SK-N-SH treated with all-trans-retinoic acid at 6 μM for 48 hours (cell line): ENCODE data around the gene TRAK1.

ENCODE experiments used
- ATAC-seq: fragments of 200-7000 bp; cut with Tn5 transposase; 3 replicates; pipeline ENCODE4 v1.9.1; 2020; ENCODE audit warnings: mild to moderate bottlenecking, moderate library complexity
- ARNTL ChIP-seq: fragments of 450-650 bp; formaldehyde crosslinking; IDR thresholded peaks from 2 replicates; pipeline ENCODE4 v1.5.0; 2020; ENCODE audit warnings: low read depth, mild to moderate bottlenecking, moderate library complexity, borderline replicate concordance
- BACH2 ChIP-seq: fragments of 250-450 bp; sonication (Bioruptor Pico); IDR thresholded peaks from 2 replicates; pipeline ENCODE4 v1.9.0; 2021; ENCODE audit warnings: mild to moderate bottlenecking, borderline replicate concordance
- CSDC2 ChIP-seq: fragments of 250-450 bp; sonication (Bioruptor Pico); IDR thresholded peaks from 2 replicates; pipeline ENCODE4 v1.5.0; 2020; ENCODE audit warnings: mild to moderate bottlenecking, moderate library complexity
- CSRNP3 ChIP-seq: fragments of 250-450 bp; sonication (Bioruptor Pico); IDR thresholded peaks from 2 replicates; pipeline ENCODE4 v1.5.1; 2021; ENCODE audit warnings: mild to moderate bottlenecking, moderate library complexity
- ESRRG ChIP-seq: fragments of 250-450 bp; sonication (Bioruptor Pico); IDR thresholded peaks from 2 replicates; pipeline ENCODE4 v1.6.1; 2021; ENCODE audit warnings: mild to moderate bottlenecking
- GLIS3 ChIP-seq: fragments of 250-450 bp; sonication (Bioruptor Pico); IDR thresholded peaks from 2 replicates; pipeline ENCODE4 v1.5.0; 2020; ENCODE audit warnings: mild to moderate bottlenecking, moderate library complexity
- OSR1 ChIP-seq: fragments of 250-450 bp; sonication (Bioruptor Pico); IDR thresholded peaks from 2 replicates; pipeline ENCODE4 v1.8.0; 2022; ENCODE audit warnings: moderate library complexity, mild to moderate bottlenecking, inconsistent platforms
- POU6F1 ChIP-seq: fragments of 250-450 bp; sonication (Bioruptor Pico); IDR thresholded peaks from 2 replicates; pipeline ENCODE4 v1.8.0; 2021; ENCODE audit warnings: low read depth, mild to moderate bottlenecking, moderate library complexity, borderline replicate concordance
- PPARA ChIP-seq: fragments of 250-450 bp; sonication (Bioruptor Pico); IDR thresholded peaks from 2 replicates; pipeline ENCODE4 v1.5.0; 2020; ENCODE audit warnings: mild to moderate bottlenecking, borderline replicate concordance
- RARB ChIP-seq: fragments of 250-450 bp; sonication (Bioruptor Pico); IDR thresholded peaks from 2 replicates; pipeline ENCODE4 v1.8.0; 2021; ENCODE audit warnings: mild to moderate bottlenecking, moderate library complexity
- SNAI2 ChIP-seq: fragments of 250-450 bp; sonication (Bioruptor Pico); IDR thresholded peaks from 2 replicates; pipeline ENCODE4 v1.5.0; 2020; ENCODE audit warnings: mild to moderate bottlenecking, moderate library complexity
- TCF4 ChIP-seq: fragments of 250-450 bp; sonication (Bioruptor Pico); IDR thresholded peaks from 2 replicates; pipeline ENCODE4 v1.8.0; 2021; ENCODE audit warnings: mild to moderate bottlenecking, moderate library complexity, borderline replicate concordance
- TOX ChIP-seq: fragments of 250-450 bp; sonication (Bioruptor Pico); IDR thresholded peaks from 2 replicates; pipeline ENCODE4 v1.8.0; 2021; ENCODE audit warnings: mild to moderate bottlenecking, moderate library complexity, borderline replicate concordance
- ZFP3 ChIP-seq: fragments of 250-450 bp; sonication (Bioruptor Pico); IDR thresholded peaks from 2 replicates; pipeline ENCODE4 v1.5.0; 2020; ENCODE audit warnings: mild to moderate bottlenecking, moderate library complexity
- ZFP30 ChIP-seq: fragments of 450-650 bp; formaldehyde crosslinking; IDR thresholded peaks from 2 replicates; pipeline ENCODE4 v1.5.0; 2022; ENCODE audit warnings: mild to moderate bottlenecking, moderate library complexity
- ZNF70 ChIP-seq: fragments of 450-650 bp; formaldehyde crosslinking; IDR thresholded peaks from 2 replicates; pipeline ENCODE4 v1.5.0; 2020; ENCODE audit warnings: mild to moderate bottlenecking, moderate library complexity
- ZNF8 ChIP-seq: fragments of 450-650 bp; formaldehyde crosslinking; IDR thresholded peaks from 2 replicates; pipeline ENCODE4 v1.5.0; 2020; ENCODE audit warnings: mild to moderate bottlenecking, moderate library complexity
- TF ChIP-seq, protein P1 (sequence below): fragments of 250-450 bp; sonication (Bioruptor Pico); IDR thresholded peaks from 2 replicates; pipeline ENCODE4 v1.8.0; 2020; ENCODE audit warnings: mild to moderate bottlenecking, moderate library complexity, borderline replicate concordance
- TF ChIP-seq, protein P2 (sequence below): fragments of 250-450 bp; sonication (Bioruptor Pico); IDR thresholded peaks from 2 replicates; pipeline ENCODE4 v1.5.1; 2020; ENCODE audit warnings: low read depth, mild to moderate bottlenecking, moderate library complexity
- TF ChIP-seq, protein P3 (sequence below): fragments of 250-450 bp; sonication (Bioruptor Pico); IDR thresholded peaks from 2 replicates; pipeline ENCODE4 v1.5.0; 2020; ENCODE audit warnings: mild to moderate bottlenecking, moderate library complexity

TRAK1 gene

DNA sequence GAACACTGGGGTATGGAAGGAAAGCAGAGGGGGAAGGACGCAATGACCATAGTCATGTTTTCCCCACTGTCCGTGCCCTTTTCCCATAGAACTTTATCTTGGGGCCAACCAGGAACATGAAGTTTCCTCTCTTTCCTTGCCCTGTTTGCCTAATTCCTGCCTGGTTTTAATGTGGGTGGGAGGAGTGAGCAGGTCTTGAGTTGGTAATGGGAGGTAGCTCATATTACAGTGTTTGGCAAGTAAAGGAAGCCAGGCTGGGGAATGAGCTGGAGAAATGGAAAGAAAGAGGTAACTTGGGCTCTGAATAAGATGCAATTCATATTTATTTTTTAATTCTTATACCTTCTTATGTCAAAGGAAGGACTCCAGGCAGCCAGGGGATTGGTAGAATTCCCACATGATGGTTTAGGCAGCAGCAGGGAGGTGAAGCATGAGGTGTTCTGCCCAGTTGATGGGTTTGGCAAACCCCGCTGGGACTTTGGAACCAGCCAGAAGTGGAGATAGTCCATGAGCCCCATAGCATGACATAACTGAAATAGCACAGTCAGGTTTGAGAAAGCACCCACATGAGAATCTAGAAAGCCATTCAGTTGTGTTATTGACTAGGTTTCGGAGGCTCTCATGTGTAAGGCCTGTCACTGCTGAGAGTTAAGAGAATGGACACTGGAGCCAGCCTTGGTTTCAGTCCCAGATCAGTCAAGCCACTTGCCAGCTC lies 114.8 kb downstream of the TRAK1 start:
- TF ChIP-seq ZNF70 (no peak), GLIS3 (CRISPR knock-in tag) (no peak), ZFP30 (CRISPR knock-in tag) (no peak), ESRRG (CRISPR knock-in tag) (no peak), TCF4 (CRISPR knock-in tag) (no peak), RARB (no peak), PPARA (no peak), ZNF8 (CRISPR knock-in tag) (no peak)
- TF ChIP-seq, protein P1, sequence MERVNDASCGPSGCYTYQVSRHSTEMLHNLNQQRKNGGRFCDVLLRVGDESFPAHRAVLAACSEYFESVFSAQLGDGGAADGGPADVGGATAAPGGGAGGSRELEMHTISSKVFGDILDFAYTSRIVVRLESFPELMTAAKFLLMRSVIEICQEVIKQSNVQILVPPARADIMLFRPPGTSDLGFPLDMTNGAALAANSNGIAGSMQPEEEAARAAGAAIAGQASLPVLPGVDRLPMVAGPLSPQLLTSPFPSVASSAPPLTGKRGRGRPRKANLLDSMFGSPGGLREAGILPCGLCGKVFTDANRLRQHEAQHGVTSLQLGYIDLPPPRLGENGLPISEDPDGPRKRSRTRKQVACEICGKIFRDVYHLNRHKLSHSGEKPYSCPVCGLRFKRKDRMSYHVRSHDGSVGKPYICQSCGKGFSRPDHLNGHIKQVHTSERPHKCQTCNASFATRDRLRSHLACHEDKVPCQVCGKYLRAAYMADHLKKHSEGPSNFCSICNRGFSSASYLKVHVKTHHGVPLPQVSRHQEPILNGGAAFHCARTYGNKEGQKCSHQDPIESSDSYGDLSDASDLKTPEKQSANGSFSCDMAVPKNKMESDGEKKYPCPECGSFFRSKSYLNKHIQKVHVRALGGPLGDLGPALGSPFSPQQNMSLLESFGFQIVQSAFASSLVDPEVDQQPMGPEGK (CRISPR knock-in tag) = no peak
- ATAC-seq = no peak

DNA sequence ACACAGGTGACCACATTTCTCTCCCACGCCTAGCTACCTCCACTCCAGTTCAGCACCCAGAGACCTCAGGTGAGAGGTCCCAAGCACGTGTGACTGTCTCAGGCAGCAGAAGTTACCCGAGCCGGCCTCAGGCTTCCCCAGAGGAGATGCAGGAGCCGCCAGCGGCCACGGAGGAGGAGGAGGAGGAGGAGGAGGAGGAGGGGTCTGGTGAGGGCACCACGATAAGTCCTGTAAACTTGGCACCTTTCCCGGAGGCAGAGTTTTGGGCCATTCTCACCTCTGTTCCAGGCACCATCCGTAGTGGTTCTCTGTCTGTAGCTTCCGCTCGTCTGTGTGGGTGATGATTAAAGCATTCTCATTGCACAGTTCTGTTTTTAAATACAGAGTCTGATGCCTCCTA lies 118.8 kb downstream of the TRAK1 start:
- TF ChIP-seq TCF4 (CRISPR knock-in tag) (no peak), ZFP3 (CRISPR knock-in tag) (no peak), POU6F1 (no peak)
- ATAC-seq = no peak

- no peak for ATAC-seq
- TF ChIP-seq ZFP3 (CRISPR knock-in tag) (no peak), ESRRG (CRISPR knock-in tag) (no peak), OSR1 (no peak), SNAI2 (no peak), PPARA (no peak), ZNF8 (CRISPR knock-in tag) (no peak), ZFP30 (CRISPR knock-in tag) (no peak), ZNF70 (no peak), BACH2 (CRISPR knock-in tag) (no peak), TCF4 (CRISPR knock-in tag) (no peak), CSDC2 (CRISPR knock-in tag) (no peak), CSRNP3 (CRISPR knock-in tag) (no peak), RARB (no peak), GLIS3 (CRISPR knock-in tag) (no peak), ARNTL (CRISPR knock-in tag) (no peak), TOX (no peak)
- TF ChIP-seq, protein P1 (CRISPR knock-in tag) = no peak
- TF ChIP-seq, protein P2, sequence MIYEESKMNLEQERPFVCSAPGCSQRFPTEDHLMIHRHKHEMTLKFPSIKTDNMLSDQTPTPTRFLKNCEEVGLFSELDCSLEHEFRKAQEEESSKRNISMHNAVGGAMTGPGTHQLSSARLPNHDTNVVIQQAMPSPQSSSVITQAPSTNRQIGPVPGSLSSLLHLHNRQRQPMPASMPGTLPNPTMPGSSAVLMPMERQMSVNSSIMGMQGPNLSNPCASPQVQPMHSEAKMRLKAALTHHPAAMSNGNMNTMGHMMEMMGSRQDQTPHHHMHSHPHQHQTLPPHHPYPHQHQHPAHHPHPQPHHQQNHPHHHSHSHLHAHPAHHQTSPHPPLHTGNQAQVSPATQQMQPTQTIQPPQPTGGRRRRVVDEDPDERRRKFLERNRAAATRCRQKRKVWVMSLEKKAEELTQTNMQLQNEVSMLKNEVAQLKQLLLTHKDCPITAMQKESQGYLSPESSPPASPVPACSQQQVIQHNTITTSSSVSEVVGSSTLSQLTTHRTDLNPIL (CRISPR knock-in tag) = no peak
- TF ChIP-seq, protein P3, sequence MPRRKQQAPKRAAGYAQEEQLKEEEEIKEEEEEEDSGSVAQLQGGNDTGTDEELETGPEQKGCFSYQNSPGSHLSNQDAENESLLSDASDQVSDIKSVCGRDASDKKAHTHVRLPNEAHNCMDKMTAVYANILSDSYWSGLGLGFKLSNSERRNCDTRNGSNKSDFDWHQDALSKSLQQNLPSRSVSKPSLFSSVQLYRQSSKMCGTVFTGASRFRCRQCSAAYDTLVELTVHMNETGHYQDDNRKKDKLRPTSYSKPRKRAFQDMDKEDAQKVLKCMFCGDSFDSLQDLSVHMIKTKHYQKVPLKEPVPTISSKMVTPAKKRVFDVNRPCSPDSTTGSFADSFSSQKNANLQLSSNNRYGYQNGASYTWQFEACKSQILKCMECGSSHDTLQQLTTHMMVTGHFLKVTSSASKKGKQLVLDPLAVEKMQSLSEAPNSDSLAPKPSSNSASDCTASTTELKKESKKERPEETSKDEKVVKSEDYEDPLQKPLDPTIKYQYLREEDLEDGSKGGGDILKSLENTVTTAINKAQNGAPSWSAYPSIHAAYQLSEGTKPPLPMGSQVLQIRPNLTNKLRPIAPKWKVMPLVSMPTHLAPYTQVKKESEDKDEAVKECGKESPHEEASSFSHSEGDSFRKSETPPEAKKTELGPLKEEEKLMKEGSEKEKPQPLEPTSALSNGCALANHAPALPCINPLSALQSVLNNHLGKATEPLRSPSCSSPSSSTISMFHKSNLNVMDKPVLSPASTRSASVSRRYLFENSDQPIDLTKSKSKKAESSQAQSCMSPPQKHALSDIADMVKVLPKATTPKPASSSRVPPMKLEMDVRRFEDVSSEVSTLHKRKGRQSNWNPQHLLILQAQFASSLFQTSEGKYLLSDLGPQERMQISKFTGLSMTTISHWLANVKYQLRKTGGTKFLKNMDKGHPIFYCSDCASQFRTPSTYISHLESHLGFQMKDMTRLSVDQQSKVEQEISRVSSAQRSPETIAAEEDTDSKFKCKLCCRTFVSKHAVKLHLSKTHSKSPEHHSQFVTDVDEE (CRISPR knock-in tag) = no peak
- TF ChIP-seq, all 23 proteins: peak for 0
These were observed 119.6 kb downstream of the TRAK1 start for GRCh38 chr3:42210726-42211125.
